ENCODE data around the gene CHEK1.

The CHEK1 gene

GRCh38 chr11:125626288-125626950 lies 1.5 kb downstream of the CHEK1 start:
- DNase-seq, result peak; percentile 92

- DNase-seq, result no peak
These were observed 2.4 kb downstream of the CHEK1 start for GRCh38 chr11:125627236-125627910.

DNA sequence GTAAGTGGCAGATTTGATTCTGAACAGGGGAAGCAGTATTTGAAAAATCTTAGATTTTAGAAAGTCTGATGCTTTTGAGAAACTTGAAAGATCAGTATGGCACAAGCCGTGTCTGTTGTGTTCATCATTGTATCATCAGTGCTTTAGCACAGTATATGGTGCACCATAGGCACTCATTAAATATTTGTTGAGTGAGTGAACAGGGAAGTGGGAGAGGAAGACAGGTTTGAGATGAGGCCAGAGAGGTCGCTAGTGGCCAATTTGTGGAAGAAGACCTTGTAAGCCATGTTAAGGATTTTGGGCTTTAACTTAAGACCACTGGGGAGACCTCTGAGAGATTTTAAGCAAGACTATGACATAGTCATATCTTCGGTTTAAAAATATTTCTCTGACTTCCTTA lies 12.9 kb downstream of the CHEK1 start:
- DNase-seq, result no peak

DNA sequence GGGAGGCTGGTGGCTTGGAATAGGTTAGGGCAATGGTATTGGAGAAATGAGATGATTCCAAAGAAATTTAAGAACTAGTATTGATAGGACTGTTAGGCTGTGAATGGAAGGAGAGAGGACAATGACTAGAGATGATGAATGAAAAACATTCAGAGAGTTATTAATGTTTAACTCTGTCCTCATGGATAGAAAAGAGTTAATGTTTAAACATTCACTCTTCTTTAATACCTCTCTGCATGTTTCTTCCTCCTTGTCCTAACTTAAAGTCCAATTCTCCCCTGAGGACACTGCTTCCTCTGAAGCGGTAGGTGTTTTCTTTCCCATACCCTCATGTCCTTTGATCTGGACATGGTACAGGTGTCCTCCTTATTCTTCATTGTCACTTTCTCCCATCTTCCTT lies 13.4 kb downstream of the CHEK1 start:
- no peak for DNase-seq

- DNase-seq, result no peak
These were observed 20.9 kb downstream of the CHEK1 start for GRCh38 chr11:125645871-125646270.

GRCh38 chr11:125649465-125650166 lies 24.7 kb downstream of the CHEK1 start:
- DNase-seq, result no peak

- no peak for DNase-seq
These were observed 37.7 kb downstream of the CHEK1 start for GRCh38 chr11:125662689-125663088.

GRCh38 chr11:125663910-125664309 lies 38.9 kb downstream of the CHEK1 start:
- DNase-seq, result no peak

GRCh38 chr11:125667151-125667550 lies 42.2 kb downstream of the CHEK1 start:
- DNase-seq, result no peak

DNA sequence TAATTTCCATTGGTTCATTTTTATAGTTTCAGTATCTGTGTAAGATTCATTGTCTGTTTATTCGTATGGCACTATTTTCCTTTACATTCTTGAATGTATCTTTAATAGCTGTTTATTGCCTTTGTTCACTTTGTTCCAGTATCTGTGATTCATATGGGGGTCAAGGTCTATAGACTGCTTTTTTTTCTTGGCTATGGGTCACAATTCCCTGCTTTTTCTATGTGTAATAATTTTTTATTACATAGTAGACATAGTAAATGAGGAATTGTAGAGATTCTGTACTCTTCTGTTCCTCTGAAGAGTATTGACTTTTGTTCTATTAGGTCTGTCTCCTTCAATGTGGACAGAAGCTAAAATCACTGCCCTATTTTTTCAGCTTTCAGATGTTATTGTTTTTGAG lies 45.2 kb downstream of the CHEK1 start:
- DNase-seq, result no peak

DNA sequence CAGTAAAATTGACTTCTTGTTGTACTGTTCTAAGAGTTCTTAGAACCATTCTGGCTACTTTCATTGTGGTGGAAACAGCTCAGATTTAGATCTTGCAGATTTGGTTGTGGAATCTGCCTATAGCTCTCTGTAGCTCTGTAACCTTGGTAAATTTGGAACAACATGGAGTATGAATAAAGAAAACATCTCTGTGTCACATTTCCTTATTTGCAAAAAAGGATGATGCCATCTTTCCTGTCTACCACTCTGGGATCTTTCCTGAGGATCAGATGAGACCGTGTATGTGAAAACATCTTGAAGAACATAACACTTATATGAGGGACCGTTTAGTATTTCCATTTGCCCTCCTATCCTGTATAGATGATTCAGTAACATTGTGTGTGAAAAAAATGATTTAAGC lies 46.6 kb downstream of the CHEK1 start:
- no peak for DNase-seq

GRCh38 chr11:125674210-125674609 lies 49.2 kb downstream of the CHEK1 start:
- no peak for DNase-seq

GRCh38 chr11:125675196-125675595 lies 50.2 kb downstream of the CHEK1 start:
- no peak for DNase-seq

DNA sequence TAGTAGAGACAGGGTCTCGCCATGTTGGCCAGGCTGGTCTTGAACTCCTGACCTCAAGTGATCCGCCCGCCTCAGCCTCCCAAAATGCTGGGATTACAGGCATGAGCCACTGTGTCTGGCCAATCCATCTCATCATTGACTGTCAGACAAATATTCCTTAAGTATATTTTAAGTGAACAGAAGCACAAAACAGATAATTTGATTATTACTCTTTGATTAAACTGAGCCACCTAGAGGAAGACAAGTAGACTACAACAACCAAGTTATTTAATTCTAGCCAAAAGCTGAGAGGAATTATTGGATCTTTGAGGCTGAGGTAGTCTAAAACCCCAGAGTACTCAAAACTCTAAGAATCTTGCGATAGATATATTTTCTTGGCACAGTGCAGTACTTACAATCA lies 54.4 kb downstream of the CHEK1 start:
- no peak for DNase-seq

- no peak for DNase-seq
These were observed 54.9 kb downstream of the CHEK1 start for GRCh38 chr11:125679837-125680236.

DNA sequence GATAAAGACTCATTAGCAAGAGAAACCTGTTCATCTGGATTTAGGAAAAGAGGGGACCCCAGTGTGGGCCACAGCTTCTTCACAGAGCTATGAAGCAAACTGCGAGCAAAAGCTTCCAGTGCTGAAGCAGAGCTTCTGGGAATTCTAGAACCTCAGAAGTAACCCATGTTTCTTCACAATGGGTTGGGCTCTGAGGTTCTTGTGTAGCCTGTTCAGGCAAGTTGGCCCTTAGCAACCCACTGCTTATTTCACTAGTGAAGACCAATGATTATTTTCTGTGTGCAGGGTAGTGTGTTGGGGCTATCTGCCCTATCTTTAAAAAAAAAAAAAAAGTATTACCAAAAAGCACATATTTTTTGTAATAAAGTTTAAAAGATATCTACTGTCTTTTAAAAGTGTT lies 55.8 kb downstream of the CHEK1 start, which contains the start of gene ACRV1:
ACRV1 (minus strand) TSS at position 101 of the 400 bp plus-strand sequence; CDS start at position 34, 67 bp downstream.
- DNase-seq, result no peak

DNA sequence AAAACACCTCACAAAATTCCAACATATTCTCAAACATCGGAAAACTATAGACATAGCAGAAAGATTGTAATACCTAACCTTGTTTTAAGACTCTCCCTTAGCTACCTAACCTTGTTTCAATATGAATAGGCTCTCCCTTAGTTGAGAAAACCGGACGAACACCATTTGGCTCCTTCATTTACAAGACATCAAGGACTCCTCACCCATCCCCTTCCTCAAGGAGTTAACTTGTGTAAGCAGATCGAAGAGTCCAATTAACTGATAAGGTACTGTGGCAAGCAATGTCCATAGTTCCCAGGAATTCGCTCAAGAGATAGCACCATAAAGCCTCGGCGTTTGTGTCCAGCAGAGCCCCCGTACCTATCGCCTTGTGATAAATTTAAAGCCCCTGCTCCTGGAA lies 60.3 kb downstream of the CHEK1 start:
- DNase-seq, result no peak

DNA sequence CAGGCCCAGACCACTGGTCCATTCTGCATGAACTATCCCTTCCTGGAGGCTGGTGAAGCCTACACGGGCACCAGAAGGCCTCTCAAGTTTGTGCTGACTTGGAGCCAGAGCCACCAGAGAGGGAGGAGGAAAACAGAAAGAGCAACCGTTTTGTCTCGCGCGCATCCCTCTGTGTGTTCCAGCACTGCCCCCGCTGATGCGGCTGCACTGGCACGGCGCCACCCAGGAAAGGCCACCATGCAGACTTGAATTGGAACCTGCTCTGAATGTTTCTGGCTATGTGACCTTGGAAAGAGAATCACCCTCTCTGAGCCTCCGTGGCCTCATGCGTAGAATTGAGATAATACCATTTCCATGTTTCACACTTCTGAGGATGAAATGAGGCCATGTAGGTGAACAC lies 63.1 kb downstream of the CHEK1 start:
- DNase-seq, result no peak

DNA sequence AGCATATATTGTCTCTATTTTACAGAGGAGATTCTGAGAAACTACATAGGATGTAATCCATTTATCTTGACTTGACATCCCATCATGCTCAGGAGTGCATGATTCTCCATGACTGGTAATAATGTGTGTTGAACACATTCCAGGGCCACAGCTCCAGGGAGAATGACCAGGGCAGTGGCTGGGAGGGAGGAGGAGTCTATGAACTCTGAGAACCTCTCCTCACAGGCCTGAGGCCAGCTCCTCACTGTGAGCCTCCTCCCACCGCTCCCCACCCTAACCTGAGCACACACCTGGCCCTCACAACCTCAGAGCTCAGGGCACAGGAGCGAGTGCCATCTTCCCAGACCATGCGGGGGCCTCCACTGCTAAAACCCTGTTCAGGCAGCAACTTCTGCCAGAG lies 63.7 kb downstream of the CHEK1 start:
- no peak for DNase-seq

GRCh38 chr11:125689274-125689859 lies 64.4 kb downstream of the CHEK1 start:
- DNase-seq, result no peak

DNA sequence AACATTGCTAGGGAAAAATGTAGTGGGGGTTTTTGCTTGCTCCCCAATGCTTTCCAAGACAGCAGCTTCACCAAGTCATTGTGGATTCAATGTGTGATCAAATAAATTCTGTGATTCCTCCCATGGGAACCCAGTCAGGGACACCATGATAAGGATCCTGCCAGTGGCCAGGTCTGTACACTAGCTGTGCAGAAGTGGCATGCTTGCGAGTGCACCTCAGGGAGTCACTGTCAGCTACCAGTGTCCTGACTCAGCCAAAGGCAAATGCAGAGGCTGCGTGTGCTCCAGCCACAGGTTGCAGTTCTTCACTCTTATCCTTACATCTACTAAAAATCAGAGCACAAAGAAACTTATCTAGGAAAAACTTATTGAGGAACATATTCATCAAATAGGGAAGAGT lies 65.0 kb downstream of the CHEK1 start:
- no peak for DNase-seq

DNA sequence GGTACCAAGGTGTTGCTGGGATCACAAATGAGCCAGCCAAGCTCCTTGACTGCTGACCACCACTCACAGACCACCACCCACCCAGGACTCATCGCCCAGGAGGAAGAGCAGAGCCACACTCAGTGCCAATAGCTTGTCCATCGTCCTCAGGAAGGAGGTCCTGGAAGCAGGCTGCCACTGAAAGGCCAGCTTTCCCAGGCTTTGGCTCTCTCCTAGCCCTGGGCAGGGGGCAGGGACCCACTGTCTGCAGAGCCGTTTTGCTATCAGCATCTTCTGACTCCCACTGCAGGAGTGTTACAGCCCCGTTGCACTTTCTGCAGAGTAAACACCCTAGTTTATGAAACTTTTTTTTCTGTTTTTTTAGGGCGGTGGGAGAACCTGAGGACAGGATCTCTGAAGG lies 67.9 kb downstream of the CHEK1 start:
- DNase-seq, result no peak

GRCh38 chr11:125694951-125695350 lies 70.0 kb downstream of the CHEK1 start:
- no peak for DNase-seq

Data from NCI-H1105 treated with DMSO at 0.1 percent for 48 hours (cell line).